GM18868 (cell line): Measurements from ENCODE around the gene IL1R2.
"Not testable (repeated sequence)": the region's sequence is repeated elsewhere in the genome, so short reads cannot be mapped to it uniquely, and the experiment has no call there.

Experiments
- ATAC-seq: cut with Tn5 transposase; IDR thresholded peaks from one replicate; pipeline ENCODE4 v1.9.1; 2021; ENCODE audit warnings: mild to moderate bottlenecking, moderate library complexity; ENCODE audit not compliant: unreplicated experiment

IL1R2 gene

GRCh38 chr2:101998896-101999789, 7.4 kb downstream of the IL1R2 start:
- peak; percentile 55 for ATAC-seq

DNA sequence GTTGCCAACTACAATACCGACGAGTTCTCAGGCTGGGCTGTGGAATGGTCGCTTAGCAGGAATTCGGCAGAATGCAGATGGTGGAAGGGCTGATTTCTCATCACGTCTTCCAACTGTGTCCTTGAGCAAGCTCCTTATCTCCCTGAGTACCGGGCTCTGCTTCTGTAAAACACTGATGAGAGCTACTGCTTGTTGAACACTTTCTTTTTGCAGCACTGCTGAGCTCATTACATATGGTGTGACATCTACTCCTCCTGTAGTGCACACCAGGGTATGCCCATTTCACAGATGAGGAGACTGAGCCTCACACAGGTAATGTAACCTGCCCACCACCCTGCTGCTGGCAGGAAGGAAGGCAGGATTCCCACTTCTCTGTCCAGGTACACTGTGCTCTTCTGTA, 8.3 kb downstream of the IL1R2 start:
- no peak for ATAC-seq

DNA sequence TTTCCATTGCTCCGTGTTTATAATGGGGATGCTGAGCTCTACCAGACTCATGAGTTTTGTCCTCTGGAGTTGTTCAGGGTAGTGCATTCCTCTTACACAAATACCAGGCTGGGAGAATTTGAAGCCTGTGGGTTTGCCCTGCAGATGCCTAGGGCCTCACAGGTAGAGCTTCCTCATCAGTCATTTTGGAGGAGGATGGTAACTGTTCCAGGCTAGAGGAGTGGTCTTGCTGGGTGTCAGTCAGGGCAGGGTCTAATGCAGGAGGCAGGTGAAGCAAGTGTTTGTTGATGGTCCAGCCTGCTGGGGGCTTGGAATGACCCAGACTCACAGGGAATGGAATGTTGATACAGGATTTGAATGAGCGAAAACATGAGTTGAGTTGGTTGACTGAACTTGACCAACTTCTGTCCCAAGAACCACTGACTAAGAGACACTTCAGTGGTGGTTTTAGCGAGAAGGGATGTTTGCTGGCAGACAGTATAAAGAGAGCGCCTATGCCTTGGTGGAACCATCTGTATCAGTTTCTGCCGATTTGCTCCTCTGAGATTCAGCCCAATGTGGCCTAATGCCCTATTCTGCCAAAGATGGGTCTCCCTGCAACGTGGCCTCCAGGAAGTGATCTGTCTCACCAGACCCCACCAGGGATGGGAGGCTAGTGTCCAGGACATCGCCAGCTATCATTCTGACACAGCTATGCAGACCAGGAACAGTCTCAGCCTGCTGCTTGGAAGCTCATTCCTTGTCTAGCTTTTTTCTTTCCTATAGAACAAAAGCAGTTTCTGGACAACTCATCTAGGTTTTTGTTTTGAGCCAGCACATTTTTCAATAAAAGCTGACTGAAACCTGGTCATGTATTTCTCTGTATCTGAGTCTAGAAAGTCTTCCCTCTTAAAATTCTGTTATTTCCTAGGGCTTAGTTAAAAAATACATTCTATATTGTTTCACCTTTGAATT, 9.3 kb downstream of the IL1R2 start:
- ATAC-seq, result no peak

DNA sequence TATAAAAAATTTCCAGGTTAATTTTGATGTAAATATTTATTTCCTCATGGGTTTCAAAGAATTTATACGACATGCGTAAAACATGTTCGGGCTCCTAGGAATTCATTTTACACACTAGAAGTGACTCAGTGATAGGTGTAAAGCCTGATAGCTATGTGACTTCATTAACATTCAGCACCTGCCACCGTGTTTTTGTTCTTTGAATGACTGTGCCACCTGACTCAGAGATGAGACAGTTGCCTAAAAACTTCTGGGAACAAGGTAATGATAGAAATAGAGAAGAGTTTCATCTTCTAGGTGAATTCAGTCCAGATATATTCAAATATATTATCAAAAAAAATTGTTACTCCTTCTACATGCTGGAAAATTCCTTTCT, 10.0 kb downstream of the IL1R2 start:
- ATAC-seq, result no peak

- no peak for ATAC-seq
These were observed 10.5 kb downstream of the IL1R2 start for GRCh38 chr2:102002228-102002627.

DNA sequence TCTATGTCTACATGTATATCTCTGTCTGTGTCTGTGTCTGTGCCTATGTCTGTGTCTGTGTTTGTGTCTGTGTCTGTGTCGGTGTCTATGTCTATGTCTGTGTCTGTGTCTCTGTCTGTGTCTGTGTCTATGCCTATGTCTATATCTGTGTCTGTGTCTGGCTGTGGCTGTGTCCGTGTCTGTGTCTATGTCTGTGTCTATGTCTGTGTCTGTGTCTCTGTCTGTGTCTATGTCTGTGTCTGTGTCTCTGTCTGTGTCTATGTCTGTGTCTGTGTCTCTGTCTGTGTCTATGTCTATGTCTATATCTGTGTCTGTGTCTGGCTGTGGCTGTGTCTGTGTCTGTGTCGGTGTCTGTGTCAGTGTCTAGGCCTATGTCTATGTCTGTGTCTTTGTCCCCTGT, 11.1 kb downstream of the IL1R2 start:
- ATAC-seq, result not testable (repeated sequence)

- ATAC-seq, result no peak
These were observed 11.9 kb downstream of the IL1R2 start for GRCh38 chr2:102003696-102004095.

DNA sequence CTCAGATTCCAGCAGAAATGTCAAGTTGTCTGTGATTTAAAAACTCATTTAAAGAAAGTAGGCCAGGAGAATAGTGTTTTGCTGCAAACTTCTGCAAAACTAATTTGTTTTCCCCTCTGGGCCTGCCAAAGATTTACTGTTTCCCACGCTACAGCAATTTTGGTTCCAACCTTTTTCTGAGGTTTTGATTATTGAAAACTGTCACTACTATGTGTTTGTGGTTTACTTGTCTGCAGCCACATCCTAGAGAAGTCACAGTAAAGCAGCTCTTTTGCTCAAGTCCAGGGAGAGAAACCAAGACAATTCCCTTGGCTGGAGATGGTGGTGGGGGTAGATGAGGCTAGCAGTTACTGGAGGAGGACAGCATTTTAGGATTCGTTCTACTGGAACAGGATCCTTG, 12.8 kb downstream of the IL1R2 start:
- no peak for ATAC-seq

GRCh38 chr2:102005449-102005848, 13.7 kb downstream of the IL1R2 start:
- ATAC-seq, result no peak

DNA sequence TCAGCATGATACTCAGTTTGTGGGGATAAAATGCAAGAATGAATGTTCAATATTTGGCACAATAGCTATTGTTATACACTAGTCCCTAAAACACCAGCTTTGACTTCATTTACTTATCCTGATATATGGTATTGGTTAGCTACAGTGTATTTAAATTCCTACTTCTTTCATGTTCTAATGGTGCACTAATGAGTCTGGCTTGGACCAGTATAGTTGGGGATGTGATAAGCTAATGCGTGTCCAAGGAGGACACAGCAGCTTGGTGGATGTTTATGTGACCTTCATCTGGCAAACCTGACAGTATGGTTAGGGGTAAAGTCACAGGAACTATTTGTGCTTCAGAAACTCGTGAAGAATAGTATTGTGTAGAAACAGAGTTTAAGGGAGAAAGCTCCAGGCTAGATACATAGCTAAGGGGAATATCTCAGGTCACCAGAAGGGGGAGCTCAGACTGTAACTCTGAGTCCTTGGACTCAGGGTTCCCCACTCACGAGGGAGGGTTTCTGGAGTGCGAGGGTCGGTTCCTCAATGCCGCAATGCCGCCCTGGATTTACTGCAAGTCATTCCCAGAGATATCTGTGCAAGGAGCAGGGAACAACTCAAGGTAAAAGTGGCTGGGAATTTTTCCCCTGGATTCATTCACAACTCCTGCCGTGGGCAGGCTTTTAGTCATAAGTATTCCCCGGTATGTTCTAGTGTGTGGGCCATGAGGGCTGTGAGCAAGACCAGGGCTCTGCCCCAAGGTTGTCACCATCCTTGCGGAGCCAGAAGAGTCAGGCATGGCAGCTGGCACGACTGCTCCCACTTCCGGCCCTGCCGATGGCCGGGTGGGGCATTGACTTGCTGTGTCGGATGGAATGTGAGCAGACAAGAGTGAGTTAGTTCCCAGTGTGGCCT, 14.5 kb downstream of the IL1R2 start:
- ATAC-seq, result peak; percentile 80

DNA sequence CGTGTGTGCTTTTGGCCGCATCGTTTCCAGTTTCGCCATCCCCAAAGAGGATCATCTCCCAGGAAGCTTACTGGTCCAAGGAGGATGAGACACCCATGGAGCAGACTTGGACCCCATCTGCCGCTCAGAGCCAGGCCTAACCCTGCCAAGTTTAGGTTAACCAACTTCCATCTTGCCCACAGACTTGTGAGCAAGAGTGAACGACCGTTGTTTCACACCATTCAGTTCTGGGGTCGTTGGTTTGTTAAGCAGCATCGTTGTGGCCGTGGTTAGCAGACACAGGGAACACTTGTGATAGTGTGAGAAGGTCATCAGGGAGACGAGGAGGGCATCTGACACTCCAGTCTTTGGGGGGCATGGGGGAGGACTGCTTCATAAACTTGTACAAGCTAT, 15.1 kb downstream of the IL1R2 start:
- ATAC-seq, result no peak

DNA sequence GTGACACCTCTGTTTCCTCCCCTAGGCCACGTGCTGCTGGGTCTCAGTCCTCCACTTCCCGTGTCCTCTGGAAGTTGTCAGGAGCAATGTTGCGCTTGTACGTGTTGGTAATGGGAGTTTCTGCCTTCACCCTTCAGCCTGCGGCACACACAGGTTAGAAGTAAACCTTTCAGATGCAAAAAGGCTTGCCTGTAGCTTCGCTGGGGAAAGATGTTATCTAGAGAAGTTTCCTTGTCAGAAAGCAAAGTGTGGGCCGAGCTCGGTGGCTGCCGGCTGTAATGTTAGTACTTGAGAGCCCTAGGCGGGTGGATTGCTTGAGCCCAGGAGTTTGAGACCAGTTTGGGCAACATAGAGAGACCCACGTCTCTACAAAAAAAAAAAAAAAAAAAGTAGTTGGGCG, 16.7 kb downstream of the IL1R2 start:
- no peak for ATAC-seq

- ATAC-seq, result no peak
These were observed 17.8 kb downstream of the IL1R2 start for GRCh38 chr2:102009557-102009956.

GRCh38 chr2:102010902-102011301, 19.1 kb downstream of the IL1R2 start:
- no peak for ATAC-seq

- ATAC-seq, result no peak
These were observed 20.4 kb downstream of the IL1R2 start for GRCh38 chr2:102012061-102012614.

- ATAC-seq, result no peak
These were observed 21.7 kb downstream of the IL1R2 start for GRCh38 chr2:102013206-102014040.

GRCh38 chr2:102014041-102014345, 22.2 kb downstream of the IL1R2 start:
- ATAC-seq, result no peak

GRCh38 chr2:102015399-102015798, 23.6 kb downstream of the IL1R2 start:
- ATAC-seq, result no peak

GRCh38 chr2:102016399-102016955, 24.7 kb downstream of the IL1R2 start:
- ATAC-seq, result no peak
